ENCODE measurements around the gene STEAP3.

DNA sequence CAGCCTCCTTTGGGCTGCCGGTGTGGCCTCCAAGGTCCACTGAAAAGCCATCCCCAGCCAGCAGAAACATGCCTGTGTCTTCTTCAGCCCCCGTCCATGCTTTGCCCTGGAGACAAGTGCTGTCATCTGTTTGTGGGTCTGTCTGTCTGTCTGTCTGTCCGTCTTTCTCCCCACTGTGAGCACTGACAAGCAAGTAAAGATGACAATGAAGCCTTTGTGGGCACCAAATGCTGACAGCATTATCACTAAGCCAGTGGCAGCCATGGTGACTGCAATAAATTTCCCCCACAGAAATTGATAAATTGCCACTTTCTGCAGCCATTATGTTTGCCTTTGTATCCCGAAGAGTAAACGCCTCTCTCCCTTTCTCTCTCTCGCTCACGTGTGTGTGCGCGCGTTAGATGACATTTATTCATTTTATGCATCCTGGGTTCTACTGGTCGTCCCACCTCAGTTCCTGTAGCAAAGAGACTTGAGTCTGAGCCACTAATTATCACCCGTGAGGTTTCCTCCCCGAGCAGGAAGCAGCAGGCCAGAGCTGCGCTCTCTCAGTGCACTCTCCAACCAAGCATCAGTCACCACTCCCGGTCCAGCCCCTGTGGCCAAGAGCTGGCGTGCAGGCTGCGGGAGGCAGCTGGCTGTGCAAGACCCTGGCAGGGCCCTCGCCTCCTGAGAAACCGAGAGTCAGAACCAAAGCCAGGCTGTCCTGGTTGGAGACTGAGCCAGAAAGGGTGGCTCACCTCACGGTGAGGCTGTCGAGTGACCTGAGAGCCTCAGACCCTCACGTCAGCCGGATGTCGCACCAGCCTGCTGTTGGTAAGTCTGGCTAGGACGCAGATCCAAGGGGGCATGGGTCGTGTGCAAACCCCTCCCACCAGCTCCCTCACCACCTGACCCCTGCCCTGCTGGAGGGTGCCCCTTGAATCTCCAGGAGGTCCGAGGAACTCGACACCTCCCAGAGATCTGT, 6.9 kb downstream of the STEAP3 start:
- TF ChIP-seq CTCF (IDR thresholded peaks at IDR 0.05; ENCODE audit: extremely low read depth in 1 of 2, insufficient read depth in 1 of 2, low read depth in 1 of 2, low read length in 2 of 2) (no peak), POLR2AphosphoS5 (IDR thresholded peaks at IDR 0.05; ENCODE audit: insufficient read depth, low read depth, low read length) (no peak), EZH2 (IDR thresholded peaks at IDR 0.05; ENCODE audit: borderline replicate concordance, low read depth, low read length, severe bottlenecking) (no peak), MYC (IDR thresholded peaks at IDR 0.05; ENCODE audit: low read depth, low read length) (no peak), POLR2A (IDR thresholded peaks at IDR 0.05; ENCODE audit: low read depth, low read length) (no peak), GATA2 (IDR thresholded peaks at IDR 0.05; ENCODE audit: insufficient read depth, insufficient read length, low read depth, low read length) (no peak), JUN (IDR thresholded peaks at IDR 0.05; ENCODE audit: borderline replicate concordance, insufficient read depth, insufficient read length, low read depth) (no peak), FOS (IDR thresholded peaks at IDR 0.05; ENCODE audit: borderline replicate concordance, insufficient read depth, low read length) (no peak)
- TF ChIP-seq, protein P1, sequence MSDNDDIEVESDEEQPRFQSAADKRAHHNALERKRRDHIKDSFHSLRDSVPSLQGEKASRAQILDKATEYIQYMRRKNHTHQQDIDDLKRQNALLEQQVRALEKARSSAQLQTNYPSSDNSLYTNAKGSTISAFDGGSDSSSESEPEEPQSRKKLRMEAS (IDR thresholded peaks at IDR 0.05; ENCODE audit: insufficient read depth, insufficient read length), result no peak
